ENCODE measurements around the gene ADAMTS9.
A peak's percentile ranks its signal among the peaks of the same experiment; 100 is the strongest.
"Not testable (repeated sequence)": the region's sequence is repeated elsewhere in the genome, so short reads cannot be mapped to it uniquely, and the experiment has no call there.

ADAMTS9 gene

DNA sequence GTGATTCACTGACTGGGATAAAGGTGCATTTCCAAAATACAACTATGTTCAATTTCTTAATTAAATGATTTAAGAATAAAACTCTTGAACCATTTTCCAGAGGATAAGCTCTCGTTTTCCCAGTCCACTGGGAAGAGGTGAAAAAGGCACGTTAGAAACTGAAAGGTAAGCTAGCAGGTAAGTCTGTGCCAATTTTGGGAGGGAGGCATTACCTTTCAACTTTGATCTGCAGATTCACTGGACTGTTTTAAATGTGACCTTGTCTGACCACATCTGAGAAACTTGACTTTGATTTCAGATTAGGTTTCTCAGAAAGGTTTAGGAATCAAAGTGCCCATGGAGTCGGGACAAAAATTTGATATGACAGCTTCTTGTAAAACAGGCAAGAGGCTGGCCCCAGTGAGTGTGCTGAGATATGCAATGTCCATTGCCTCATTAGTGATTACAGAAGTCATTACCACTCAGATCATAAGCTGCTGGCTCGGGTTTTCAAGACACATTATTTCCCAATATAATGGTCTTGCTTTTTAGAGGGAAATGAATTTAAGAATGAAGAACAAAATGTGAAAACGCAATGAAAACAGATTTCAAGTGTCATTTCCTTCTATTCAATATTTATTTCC, 118.8 kb downstream of the ADAMTS9 start:
- no peak for DNase-seq

DNA sequence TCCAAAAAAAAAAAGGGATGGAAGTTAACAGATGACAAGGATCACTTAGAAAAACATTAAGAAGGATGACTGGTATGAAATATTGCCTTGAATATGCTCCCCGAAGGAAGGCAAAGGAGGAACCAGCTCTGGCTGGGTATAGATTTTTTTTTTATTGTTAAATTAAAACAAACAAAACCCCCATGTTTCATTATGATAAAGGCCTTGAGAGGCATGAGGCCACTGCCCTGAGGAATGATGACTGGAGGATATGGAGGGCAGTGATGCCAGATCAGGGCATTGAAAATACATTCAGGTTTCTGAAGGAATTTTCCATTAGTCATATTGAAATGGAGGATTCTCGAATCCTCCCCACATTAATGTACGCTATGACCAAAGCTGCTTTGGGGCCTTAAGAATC, 120.9 kb downstream of the ADAMTS9 start:
- DNase-seq, result no peak

DNA sequence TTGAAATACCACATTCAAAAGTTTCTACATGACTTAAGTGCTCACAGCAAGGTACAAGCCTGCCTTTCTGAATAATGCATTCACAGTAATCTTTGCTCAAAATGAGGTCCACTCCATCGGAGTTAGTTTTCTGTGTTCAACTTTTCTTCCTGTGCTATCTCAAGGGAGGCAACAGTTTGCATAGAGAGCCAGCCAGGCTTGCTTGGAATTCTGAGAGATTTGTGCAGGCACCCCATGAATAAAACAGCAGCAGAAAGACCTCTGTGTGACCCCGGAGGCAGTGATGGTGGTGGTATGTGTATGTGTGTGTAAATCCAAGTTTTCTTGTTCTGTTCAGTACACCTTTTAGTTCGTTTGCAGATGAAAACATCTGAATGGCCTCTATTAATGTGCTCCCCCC, 124.0 kb downstream of the ADAMTS9 start:
- DNase-seq, result no peak

DNA sequence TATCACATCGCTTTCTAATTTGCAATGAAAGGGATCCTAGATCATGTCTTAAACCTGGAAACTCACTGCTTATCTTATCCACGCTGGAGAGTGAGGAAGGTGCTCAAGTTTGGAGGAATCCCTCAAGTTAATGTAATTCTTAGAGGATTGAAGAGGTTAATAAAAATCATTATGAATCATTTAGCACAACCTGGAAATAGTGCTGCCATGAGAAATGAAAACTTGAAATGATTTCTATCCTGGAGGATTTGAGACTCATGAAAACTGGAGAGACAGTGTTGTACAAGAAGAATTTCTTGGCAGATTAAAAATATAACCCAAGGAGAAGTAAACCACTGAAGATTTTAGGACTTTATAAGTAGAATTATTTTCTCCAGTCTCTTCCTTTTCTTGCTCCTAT, 125.9 kb downstream of the ADAMTS9 start:
- no peak for DNase-seq

DNA sequence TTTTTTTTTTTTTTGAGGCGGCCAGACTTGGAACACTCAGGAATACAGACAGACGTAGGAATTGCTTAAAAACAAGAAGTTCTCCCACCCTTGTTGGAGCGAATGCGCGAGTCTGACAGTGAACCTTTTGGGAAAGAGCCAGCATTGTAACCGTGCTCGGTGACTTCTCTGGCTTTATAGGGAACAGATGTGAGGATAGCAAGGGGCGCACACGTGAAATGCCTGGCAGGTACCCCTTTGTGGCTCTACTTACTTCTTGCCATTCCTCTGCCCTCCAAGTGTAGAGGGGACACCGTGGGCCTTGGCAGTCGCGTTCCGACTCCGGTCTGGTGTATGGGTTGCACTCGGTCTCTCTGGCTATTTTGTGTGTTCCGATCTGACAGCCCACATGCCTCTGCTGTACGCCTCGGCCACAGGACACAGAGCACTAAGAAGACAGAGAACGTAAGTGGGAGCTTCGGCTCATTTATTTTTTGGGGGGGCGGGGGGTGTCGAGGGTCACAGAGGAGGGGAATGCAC, 126.4 kb downstream of the ADAMTS9 start:
- no peak for DNase-seq

DNA sequence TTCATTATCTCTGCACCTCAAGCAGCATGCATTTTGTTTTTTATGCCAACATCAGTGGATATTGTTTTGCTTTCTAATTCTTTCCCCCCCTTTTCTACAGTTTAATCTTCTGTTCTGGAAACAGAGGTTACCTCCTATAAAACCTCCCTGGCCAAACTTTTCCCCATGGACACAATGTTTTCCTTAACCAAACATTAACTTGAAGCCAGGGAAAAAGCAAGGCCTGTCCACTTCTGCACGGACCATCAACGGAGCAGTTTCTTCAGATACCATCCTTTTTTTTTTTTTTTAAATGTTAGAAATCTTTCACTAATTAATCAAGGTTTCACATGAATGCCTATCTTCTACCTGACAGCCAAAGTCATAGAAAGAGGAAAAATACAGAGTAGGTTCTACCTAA, 127.0 kb downstream of the ADAMTS9 start:
- DNase-seq, result no peak

DNA sequence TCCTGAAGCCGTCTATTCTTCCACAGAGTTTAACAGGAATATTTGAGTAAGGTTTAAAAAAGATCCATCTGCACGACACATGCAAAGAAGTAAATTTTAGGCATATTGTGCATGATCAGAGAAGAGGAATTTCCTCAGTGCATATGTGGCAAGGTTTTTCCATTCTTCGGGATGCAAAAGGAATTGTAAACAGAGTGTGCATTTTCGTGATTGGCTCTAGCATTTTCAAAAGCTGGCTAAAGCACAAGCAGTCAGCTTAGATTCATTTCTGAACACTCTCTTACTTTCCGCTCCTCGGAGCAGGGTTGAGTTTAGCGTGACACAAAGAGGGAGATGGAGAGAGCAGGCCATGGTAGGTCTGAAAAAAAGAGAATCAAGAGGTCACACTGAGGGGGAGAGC, 128.2 kb downstream of the ADAMTS9 start:
- no peak for DNase-seq

DNA sequence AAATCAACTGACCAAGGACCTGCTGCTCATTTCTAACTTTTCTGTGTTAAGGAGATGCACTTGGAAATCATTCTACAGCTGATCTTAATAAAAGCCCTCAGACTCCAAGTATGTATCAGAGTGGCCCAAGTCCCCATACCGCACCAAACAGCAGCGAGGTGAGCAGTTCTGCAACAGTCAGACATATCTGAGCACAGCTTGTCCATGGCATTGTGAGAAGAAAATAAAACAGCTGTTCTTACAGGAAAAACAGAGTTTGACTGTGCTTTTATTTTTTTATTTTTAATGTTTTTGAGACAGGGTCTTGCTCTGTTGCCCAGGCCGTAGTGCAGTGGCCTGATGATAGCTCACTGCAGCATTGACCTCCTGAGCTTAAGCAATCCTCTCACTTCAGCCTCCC, 131.8 kb downstream of the ADAMTS9 start:
- DNase-seq, result no peak

DNA sequence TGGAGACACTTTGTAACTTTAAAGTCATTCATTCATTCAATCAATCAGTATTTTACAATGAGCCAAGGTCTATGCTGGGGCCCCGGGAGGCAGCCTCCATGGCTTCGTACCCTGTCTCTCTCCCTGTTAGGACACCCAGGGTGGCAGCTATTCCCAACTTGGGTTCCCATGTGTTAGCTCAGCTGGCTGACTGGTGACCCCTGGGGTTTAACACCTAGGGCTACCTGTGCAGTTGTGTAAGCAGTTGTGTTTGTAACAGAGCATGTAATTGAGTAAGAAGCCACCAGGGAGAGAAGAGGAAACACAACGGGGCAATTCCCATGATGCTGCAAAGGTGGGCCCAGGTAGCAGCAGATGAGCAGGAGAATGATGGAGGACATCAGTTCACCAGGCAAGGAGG, 132.4 kb downstream of the ADAMTS9 start:
- no peak for DNase-seq

DNA sequence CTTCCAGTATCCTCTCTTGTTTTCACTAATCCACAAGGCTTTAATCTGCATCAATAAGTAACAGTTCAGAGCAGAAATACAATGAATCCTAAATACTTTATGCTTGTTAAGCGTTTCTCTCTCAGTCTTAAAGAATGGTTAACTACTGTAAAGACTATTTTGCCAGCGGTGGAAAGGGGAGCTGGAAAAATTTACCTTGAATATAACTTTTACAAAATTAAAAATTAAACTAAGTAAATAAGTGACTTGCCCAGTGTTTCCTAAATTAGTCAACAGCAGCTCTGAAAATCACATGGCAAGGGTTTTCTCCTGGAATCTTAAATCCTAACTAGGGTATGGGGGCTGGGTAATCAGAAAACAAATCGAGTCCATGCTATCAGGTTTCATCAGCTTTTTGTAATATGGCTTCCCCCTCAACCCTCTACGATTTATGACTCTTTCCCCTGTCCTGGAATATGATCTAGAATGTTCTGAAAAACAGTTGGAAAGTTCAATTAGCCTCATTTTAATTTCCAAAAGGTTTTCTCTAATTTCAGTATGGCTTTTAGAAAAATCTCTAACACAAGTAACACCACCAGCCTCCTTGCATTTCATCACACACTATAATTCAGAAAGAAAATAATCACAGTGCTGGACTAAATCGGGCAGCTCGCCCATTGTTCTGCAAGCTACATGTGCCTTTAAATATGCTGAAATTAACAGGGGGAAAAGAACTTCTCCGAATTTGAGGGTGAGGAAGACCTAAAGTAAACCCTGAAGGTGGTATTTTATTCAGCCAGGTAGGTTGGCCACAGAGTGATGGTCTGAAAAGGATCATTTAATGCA, 133.5 kb downstream of the ADAMTS9 start:
- no peak for DNase-seq

DNA sequence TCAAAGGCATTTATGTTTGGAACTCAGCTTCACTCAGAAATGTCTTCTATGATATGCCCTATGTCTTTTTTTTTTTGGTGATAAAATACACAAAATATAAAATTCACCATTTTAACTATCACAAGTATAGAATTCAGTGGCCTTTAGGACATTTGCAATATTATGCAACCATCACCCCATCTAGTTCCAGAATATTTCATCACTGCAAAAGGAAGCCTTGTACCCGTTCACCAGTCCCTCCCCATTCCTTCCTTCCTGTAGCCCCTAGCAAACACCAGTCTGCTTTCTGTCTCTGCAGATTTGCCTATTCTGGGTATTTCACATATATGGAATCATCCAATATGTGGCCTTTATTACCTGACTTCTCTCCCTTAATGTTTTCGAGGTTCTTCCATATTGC, 134.8 kb downstream of the ADAMTS9 start:
- no peak for DNase-seq

DNA sequence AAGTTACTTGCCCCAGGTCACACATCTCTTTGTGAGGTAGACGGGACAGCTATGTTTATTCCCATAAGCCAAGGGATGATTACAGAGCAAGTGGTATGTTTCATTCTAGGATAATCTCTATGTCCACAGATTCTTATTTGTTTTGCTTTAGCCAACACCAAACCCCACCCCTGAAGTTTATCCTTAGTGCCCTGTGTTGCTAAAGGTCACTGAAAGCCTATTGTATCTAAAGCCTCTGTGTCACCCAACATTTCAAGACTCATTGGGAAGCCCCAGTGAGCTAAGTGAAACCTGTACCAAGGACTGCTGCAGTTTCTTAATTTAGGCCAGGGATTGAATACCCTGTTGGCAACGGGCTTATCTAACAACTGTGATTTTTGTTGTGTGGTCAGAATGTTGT, 135.6 kb downstream of the ADAMTS9 start:
- no peak for DNase-seq

DNA sequence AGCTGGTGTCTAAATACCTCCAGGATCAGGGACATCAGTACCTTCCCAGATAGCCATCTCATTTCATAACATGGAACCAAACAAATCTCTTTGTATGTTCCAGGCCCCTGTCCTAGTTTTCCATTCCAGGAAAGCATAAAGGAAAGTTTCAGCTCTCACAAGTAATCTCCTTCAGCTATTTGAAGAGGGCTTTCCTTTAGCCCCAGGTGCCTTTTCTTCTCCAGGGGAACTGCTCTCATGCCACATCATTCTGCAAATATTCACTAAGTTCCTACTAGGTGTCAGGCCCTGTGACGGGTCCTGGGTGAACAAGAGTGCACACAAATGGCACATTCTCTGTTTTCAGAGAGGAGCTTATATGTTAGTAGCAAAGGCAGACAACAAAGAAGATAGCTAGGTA, 136.1 kb downstream of the ADAMTS9 start:
- DNase-seq, result no peak

DNA sequence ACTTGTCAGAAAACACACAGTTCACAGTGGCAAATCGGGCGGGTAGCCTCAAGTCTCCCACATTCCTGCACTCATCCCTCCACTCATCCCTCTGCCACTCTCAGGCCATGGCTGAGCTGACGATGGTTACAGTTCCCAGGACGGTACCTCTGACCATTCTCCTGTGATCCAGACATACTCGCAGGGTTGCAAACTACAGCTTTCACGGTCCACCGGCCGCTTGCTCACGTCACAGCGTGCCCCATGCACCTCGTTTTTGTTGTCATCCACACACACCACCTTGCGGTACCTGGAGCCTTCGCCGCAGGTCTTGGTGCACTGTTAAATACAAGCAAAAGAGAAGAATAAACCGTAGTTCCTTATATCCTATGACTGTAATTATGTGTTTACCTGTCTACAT, 137.1 kb downstream of the ADAMTS9 start:
- DNase-seq, result no peak

DNA sequence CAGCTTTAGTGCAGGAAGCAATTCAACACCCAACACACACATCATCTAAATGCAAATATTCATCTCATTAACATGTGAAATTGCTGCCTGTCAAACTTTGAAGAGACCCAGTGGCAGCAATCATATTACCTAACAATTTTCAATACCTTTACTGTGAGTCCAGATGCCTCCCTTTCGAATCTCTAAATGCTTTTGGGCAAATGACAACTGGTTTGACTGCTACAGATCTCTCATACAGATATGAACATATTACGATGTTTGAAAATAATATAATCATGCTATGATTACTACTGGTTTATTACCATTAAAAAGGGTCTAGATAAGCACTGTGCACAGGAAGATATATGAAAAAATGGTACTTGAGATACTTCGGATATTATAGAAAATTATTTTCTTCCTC, 137.9 kb downstream of the ADAMTS9 start:
- no peak for DNase-seq

DNA sequence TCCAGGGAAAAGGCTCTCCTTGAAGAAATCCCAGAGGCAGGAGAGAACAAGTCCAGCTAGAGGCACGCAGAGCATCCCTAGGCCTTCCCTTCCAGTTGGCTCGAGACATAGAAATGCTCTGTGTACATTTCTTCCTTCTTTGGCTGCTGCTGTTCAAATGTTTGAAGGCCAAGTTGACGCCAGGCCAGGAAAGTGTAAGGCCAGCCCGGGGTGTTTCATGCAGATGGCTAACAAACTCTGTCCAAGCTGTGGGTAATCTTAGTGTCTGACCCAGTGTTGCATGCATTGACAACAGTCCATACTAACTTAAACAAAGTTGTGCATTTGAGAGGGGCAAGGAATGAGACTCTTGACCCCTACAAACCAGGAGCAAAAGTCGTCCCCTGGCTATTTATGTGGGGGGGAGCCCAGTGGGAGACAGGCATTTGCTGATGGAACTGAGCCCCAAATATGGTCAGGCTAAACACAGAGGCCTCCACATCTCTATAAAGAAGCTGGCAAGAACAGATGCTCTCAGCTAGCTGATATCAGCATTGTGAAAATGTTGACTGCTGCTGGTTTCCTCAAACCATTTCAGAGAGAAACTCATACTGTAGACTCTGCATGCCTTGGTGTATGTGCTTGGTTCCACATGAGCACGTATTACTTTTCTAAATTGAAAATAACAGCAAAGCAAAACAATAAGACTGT, 139.5 kb downstream of the ADAMTS9 start:
- DNase-seq, result no peak

DNA sequence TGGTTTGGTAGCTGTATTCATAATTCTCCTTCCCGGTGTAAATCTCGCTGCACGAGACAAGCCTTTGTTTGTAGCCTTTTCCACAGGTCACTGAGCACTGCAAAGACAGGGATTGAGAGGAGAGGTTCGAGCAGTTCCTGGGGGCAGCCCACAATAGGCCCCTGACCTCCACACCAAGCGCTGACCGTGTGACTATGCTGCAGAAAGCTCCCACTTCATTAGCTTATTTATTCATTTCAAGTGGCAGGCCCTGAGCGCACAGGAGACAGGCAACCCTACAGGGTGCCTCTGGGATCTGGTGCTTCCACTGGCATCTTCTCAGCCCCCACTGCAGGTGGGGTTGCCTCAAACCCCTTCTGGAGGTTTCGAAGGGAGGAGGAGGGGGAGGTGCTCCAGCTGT, 140.9 kb downstream of the ADAMTS9 start:
- no peak for DNase-seq

DNA sequence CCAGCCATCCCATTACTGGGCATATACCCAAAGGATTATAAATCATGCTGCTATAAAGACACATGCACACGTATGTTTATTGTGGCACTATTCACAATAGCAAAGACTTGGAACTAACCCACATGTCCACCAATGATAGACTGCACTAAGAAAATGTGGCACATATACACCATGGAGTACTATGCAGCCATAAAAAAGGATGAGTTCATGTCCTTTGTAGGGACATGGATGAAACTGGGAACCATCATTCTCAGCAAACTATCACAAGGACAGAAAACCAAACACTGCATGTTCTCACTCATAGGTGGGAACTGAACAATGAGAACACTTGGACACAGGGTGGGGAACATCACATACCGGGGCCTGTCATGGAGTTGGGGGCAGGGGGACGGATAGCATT, 142.6 kb downstream of the ADAMTS9 start:
- DNase-seq, result not testable (repeated sequence)

DNA sequence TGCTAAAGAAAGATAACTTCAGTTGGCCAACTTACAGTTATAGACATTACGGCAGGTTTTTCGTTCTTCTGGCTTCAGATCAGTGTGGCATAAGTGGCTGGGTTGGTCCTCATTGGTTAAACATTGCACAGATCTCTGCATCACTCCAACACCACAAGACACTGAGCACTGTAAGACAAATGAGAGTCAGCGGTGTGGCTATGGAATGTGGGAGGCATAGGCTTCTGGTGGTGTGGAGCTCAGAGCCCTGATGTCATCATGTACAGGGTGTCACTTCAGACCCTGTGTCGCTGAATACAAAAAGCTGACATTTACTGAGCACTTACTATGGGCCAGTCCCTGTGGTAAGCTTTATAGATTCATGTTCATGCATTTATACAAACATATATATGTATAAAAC, 146.0 kb downstream of the ADAMTS9 start:
- DNase-seq, result no peak

DNA sequence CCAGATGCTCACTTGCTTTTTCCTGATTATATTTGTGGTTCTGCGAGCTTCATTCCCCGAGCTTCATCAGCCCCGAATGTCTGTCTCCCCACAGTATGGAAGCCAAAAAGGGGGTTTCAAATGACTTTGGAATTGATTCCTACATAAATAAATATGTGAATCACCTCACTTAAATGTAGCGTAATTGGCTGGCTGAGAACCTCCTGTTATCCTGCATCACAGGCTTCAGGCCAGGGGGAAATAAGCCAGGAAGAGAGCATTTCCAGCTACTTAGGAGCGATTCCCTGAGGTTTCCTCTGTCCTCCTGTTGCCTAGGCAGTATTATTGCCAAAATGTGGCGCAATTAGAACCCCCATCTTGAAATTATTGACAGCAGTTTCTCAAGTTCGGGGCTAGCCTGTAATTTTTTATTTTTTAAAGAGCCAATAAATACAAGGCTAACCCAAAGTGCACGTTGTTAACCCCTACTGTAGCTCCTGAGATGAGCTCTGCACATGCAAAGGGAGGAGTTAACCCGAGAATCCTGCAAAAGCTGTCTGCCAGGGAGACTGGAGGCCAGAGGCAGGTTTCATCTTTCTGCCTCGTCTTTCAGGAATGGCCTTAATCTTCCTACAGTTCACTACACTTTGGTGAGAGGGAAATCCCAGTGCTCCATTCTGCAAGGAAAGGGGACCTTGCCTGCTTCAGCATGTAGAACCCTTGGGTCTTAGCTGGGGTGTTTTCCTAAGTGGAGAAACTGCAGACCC, 148.2 kb downstream of the ADAMTS9 start:
- no peak for DNase-seq

DNA sequence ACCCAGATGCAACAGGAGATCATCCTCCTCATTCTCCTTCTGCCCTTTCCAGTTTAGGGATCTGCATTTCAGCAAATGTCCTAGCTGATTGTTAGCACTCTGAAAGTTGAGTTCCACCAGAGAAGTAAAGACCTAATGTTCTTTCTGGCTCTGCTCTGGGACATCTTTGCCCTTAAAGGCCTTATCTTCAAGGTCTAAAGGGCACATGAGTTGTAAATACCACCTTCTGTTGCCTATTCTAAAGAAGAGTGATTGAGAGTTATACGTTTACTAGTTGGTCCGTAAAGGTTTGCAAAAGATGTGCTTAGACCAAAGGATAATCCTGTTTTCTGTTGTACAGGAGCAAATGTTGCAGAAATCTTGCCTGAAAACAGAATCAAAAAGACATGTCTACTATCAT, 151.6 kb downstream of the ADAMTS9 start:
- DNase-seq, result no peak

DNA sequence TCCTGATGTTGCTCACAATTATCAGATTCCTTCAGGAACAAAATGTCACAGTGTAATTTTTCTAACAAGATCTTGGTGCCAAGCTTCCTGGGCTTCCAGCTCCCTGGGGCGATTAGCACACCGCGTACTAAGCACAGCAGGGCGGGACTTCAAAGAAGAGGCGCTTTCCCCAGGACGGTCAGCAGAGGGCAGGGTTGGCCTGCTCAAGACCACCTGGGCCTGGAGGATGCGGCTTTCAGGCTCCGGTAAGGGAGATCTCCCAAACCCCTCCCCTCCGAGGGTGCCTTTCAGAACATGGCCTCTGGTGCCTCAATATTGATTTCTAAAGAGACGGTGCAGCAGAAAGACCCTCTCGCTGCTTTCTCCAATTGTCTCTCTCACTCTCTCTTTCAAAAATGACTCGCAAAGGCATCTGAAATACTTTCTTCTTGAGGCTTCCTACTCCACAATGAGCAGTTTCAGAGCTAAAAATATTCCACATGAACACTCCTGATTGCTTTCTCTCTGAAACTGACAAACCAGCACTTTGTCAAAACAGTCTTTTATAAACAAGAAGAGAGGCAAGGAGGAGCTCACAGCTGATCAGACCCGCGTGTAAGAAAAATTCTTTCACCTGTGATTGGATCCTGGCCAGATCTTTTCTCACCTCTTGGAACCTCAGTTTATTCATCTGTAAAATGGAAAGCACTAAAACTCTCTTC, 154.0 kb downstream of the ADAMTS9 start:
- peak; percentile 3 for DNase-seq
